HEK293 (cell line): ENCODE data around the gene OBSCN.

Experiments used
- KLF16 ChIP-seq: fragments of 450-650 bp; formaldehyde crosslinking; IDR thresholded peaks from 2 replicates; pipeline ENCODE4 v1.5.1; 2017; ENCODE audit warnings: missing biosample characterization, missing genetic modification characterization
- TCF7L2 ChIP-seq: IDR thresholded peaks from 2 replicates; pipeline ENCODE4 v1.6.1; 2011; ENCODE audit warnings: low read depth, mild to moderate bottlenecking, inconsistent platforms, low read length, moderate library complexity, borderline replicate concordance
- TRIM28 ChIP-seq: IDR thresholded peaks from 2 replicates; pipeline ENCODE4 v1.6.1; 2011; ENCODE audit warnings: low read length, control low read depth, borderline replicate concordance
- ZBTB48 ChIP-seq: fragments of 450-650 bp; formaldehyde crosslinking; IDR thresholded peaks from 2 replicates; pipeline ENCODE4 v1.5.1; 2016; ENCODE audit warnings: missing biosample characterization, missing genetic modification characterization
- ZNF121 ChIP-seq: fragments of 450-650 bp; formaldehyde crosslinking; IDR thresholded peaks from 2 replicates; pipeline ENCODE4 v1.5.1; 2016; ENCODE audit warnings: missing biosample characterization, missing genetic modification characterization
- ZNF280D ChIP-seq: fragments of 450-650 bp; formaldehyde crosslinking; IDR thresholded peaks from 2 replicates; pipeline ENCODE4 v1.5.1; 2016; ENCODE audit warnings: missing biosample characterization, missing genetic modification characterization
- ZNF510 ChIP-seq: fragments of 450-650 bp; formaldehyde crosslinking; IDR thresholded peaks from 2 replicates; pipeline ENCODE4 v1.5.1; 2018; ENCODE audit warnings: mild to moderate bottlenecking, missing genetic modification characterization, missing biosample characterization; ENCODE audit not compliant: insufficient replicate concordance
- ZNF560 ChIP-seq: fragments of 450-650 bp; formaldehyde crosslinking; IDR thresholded peaks from 2 replicates; pipeline ENCODE4 v1.5.1; 2017; ENCODE audit warnings: missing biosample characterization, missing genetic modification characterization, borderline replicate concordance
- ZNF670 ChIP-seq: fragments of 450-650 bp; formaldehyde crosslinking; IDR thresholded peaks from 2 replicates; pipeline ENCODE4 v1.5.1; 2016; ENCODE audit warnings: missing biosample characterization, missing genetic modification characterization, low read depth
- ZNF791 ChIP-seq: fragments of 450-650 bp; formaldehyde crosslinking; IDR thresholded peaks from 2 replicates; pipeline ENCODE4 v1.5.1; 2016; ENCODE audit warnings: missing biosample characterization, missing genetic modification characterization
- ZNF830 ChIP-seq: fragments of 450-650 bp; IDR thresholded peaks from 2 replicates; pipeline ENCODE4 v1.5.0; 2018; ENCODE audit warnings: missing biosample characterization, missing genetic modification characterization, low read depth, mild to moderate bottlenecking, moderate library complexity
- ZNF837 ChIP-seq: fragments of 450-650 bp; formaldehyde crosslinking; IDR thresholded peaks from 2 replicates; pipeline ENCODE4 v1.5.1; 2016; ENCODE audit warnings: missing biosample characterization, missing genetic modification characterization
- TF ChIP-seq, protein P1 (sequence below): fragments of 450-650 bp; formaldehyde crosslinking; IDR thresholded peaks from 2 replicates; pipeline ENCODE4 v1.5.1; 2016; ENCODE audit warnings: missing biosample characterization, missing genetic modification characterization, low read depth
- TF ChIP-seq, protein P2 (sequence below): fragments of 450-650 bp; formaldehyde crosslinking; IDR thresholded peaks from 2 replicates; pipeline ENCODE4 v1.5.1; 2016; ENCODE audit warnings: missing biosample characterization, missing genetic modification characterization

DNA sequence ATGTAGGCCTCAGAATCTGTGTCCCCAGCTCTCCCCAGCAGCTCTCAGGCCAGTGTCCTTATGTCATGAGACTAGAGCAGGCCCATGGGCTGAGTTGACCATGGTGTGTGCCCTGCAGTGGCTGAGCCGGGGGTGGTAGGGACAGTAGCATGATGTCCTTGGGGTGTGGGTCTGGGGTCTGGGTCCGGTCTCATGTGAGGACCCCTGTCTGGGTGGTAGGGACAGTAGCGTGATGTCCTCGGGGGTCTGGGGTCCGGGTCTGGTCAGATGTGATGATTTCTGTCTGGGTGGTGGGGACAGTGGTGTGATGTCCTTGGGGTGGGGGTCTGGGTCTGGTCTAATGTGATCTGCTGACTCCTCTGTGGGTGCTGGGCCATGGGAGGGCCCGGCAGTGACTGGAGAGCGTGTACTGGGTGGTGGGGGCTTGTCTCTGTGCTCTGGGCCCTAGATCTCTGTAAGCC, 64.5 kb downstream of the OBSCN start:
- TF ChIP-seq ZNF121 (tag by site-specific recombination) = no peak
- TF ChIP-seq, protein P1, sequence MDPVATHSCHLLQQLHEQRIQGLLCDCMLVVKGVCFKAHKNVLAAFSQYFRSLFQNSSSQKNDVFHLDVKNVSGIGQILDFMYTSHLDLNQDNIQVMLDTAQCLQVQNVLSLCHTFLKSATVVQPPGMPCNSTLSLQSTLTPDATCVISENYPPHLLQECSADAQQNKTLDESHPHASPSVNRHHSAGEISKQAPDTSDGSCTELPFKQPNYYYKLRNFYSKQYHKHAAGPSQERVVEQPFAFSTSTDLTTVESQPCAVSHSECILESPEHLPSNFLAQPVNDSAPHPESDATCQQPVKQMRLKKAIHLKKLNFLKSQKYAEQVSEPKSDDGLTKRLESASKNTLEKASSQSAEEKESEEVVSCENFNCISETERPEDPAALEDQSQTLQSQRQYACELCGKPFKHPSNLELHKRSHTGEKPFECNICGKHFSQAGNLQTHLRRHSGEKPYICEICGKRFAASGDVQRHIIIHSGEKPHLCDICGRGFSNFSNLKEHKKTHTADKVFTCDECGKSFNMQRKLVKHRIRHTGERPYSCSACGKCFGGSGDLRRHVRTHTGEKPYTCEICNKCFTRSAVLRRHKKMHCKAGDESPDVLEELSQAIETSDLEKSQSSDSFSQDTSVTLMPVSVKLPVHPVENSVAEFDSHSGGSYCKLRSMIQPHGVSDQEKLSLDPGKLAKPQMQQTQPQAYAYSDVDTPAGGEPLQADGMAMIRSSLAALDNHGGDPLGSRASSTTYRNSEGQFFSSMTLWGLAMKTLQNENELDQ (tag by site-specific recombination) = no peak
- no peak for TF ChIP-seq TRIM28
- no peak for TF ChIP-seq ZNF280D (tag by site-specific recombination)
- TF ChIP-seq, protein P2, sequence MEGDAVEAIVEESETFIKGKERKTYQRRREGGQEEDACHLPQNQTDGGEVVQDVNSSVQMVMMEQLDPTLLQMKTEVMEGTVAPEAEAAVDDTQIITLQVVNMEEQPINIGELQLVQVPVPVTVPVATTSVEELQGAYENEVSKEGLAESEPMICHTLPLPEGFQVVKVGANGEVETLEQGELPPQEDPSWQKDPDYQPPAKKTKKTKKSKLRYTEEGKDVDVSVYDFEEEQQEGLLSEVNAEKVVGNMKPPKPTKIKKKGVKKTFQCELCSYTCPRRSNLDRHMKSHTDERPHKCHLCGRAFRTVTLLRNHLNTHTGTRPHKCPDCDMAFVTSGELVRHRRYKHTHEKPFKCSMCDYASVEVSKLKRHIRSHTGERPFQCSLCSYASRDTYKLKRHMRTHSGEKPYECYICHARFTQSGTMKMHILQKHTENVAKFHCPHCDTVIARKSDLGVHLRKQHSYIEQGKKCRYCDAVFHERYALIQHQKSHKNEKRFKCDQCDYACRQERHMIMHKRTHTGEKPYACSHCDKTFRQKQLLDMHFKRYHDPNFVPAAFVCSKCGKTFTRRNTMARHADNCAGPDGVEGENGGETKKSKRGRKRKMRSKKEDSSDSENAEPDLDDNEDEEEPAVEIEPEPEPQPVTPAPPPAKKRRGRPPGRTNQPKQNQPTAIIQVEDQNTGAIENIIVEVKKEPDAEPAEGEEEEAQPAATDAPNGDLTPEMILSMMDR (tag by site-specific recombination) = no peak
- no peak for TF ChIP-seq TCF7L2
- no peak for TF ChIP-seq KLF16 (tag by site-specific recombination)
- TF ChIP-seq ZNF837 (tag by site-specific recombination) = no peak
- no peak for TF ChIP-seq ZNF670 (tag by site-specific recombination)
- no peak for TF ChIP-seq ZNF560 (tag by site-specific recombination)
- no peak for TF ChIP-seq ZNF830 (tag by site-specific recombination)
- TF ChIP-seq ZNF791 (tag by site-specific recombination) = no peak
- TF ChIP-seq ZNF510 = no peak
- TF ChIP-seq ZBTB48 (tag by site-specific recombination) = no peak
